ENCODE results near the gene CYP1B1. TPM values are rescaled to one million over a fixed set of nuclear protein-coding genes. Genes with fewer than 3 reads are reported as not detected.
"Not testable (repeated sequence)": the region's sequence is repeated elsewhere in the genome, so short reads cannot be mapped to it uniquely, and the experiment has no call there.

CYP1B1 gene
- total RNA-seq, 1 donor from 2014 or later: 18.1 TPM

- DNase-seq (ENCODE audit: low read depth): no peak
Measured at GRCh38 chr2:38099099-38100028, 23.4 kb upstream of the CYP1B1 start.

- peak; percentile 28 for DNase-seq (ENCODE audit: low read depth)
Measured at GRCh38 chr2:38098421-38099098, 22.6 kb upstream of the CYP1B1 start.

DNA sequence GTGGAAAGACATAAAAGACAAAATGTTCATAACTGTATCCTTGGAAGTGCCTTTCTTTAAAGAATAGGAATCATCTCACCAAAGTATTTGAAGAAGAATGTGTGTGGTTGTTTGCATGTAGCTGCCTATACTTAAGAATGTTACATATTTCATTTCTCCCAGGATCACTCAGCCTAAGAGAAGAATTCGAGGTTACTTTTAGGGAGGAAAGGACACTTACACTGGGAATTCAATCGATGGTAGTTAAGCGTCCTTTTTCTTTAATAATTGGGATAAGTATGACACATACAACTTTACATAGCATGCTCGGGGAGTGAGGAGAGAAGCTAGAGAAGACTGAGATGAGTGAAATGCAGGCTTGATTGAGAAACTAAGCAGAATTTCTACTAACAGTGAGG is 22.0 kb upstream of the CYP1B1 start:
- DNase-seq (ENCODE audit: low read depth): no peak

- DNase-seq (ENCODE audit: low read depth): no peak
Measured at GRCh38 chr2:38097258-38097987, 21.5 kb upstream of the CYP1B1 start.

GRCh38 chr2:38095996-38096861 is 20.3 kb upstream of the CYP1B1 start:
- no peak for DNase-seq (ENCODE audit: low read depth)

DNA sequence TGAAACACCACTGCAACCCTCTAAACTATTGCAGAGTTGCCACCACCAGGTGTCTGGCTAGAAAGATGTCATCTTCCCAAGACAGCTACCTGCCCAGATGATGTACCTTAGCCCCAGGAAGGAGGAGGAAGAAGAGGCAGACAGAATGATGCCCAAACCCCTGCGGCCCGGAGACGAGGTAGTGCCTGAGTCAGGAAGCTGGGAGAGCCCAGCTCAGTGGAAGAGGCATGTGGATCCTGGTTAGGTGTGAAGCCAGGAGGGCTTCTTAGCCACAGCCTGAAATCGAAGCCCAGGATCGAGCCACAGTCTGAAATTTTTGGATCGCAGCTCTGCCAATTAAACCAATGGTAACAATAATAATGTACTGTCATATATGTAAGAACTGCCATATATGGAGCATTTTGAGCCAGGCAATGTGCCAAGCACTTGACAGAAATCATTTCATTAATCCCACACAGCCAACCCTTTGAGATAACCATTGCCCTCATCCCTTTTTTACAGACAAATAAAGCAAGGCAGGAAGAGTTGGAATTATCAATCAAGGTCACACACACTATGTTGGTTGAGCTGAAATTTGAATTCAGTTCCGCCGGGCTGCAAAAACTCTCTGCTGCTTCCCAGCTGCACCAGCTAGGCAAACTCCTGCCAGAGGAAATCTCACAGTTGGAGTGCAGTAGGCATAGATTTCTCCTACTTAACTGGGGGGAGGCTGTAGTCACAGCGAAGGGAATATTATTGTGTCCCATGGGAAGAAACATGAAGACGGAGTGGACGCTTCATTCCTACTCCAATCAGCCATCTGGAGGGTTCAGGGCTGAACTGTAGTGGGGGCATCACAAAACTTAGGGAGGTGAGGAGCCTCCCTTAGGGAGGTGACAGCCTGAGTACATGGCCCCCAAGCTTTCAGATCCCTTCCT is 19.4 kb upstream of the CYP1B1 start:
- no peak for DNase-seq (ENCODE audit: low read depth)

- DNase-seq (ENCODE audit: low read depth): no peak
Measured at GRCh38 chr2:38093527-38094165, 17.7 kb upstream of the CYP1B1 start.

DNA sequence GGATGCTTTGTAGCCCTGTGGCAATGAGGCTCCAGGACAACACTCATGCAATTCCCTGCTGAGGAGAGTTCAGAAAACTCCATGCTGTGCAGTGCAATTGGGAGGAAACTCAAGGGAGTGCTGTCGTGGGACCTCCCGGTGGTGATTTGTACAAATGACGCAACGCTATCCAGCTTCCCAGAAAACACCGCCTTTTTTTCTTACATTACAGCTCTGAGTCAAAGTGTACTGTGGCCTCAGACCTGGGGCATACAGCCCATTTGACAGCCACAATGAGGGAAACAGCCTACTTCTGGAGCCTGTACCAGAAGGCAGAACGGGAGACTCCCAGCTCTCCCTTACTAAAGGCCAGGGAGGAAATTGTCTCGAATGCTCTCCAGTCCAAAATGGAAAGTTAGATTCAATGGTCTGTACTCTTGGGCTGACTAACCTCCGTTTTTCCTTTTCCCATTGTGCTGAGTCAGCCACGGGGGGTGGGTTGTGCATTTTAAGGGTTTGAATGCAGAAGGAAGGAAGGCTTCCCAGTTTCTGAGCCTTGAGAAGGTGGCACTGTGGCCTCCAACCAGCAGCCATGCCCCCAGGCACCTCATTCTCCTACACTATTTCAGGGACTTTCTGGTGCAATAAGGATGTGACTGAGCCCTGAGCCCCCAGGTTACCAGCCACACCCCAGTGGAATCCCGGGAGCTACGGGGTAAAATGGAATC is 16.4 kb upstream of the CYP1B1 start:
- DNase-seq (ENCODE audit: low read depth): peak; percentile 41

DNA sequence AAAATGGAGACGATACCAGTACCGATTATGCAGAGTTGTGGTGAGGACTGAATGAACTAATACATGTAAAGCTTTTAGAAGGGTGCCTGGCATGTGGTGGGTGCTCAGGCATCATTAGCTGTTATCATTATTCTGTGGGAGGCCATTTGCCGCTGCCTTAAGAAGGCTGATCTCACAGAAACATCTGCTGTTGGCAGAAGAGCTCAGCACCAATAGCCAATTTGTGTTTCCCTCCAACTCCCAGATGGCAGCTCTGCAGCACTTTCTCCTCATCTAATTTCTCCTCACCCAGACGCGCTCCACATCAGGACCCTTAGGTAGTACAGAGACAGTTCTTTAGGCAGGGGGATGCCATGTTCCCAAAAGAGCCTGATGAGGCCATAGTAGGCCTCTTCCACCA is 15.8 kb upstream of the CYP1B1 start:
- DNase-seq (ENCODE audit: low read depth): no peak

GRCh38 chr2:38090928-38091327 is 15.0 kb upstream of the CYP1B1 start:
- DNase-seq (ENCODE audit: low read depth): no peak

GRCh38 chr2:38090212-38090611 is 14.3 kb upstream of the CYP1B1 start:
- not testable (repeated sequence) for DNase-seq (ENCODE audit: low read depth)

DNA sequence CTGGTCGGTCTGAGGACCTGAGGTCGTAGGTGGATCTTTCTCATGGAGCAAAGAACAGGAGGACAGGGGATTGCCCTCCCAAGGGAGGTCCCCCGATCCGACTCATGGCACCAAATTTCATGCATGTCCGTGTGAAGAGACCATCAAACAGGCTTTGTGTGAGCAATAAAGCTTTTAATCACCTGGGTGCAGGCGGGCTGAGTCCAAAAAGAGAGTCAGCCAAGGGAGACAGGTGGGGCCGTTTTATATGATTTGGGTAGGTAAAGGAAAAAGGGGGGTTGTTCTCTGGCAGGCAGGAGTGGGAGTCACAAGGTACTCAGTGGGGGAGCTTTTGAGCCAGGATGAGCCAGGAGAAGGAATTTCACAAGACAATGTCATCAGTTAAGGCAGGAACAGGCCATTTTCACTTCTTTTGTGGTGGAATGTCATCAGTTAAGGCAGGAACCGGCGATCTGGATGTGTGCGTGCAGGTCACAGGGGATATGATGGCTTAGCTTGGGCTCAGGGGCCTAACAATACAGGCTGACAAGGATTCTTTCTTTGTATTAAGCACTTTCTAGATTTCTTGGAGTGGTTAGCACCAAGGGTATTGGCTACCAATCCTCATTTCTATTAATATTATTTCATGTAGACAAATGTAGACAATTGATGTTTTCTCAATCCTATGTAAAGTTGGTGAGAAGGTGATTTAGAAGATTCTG is 10.2 kb upstream of the CYP1B1 start:
- not testable (repeated sequence) for DNase-seq (ENCODE audit: low read depth)

DNA sequence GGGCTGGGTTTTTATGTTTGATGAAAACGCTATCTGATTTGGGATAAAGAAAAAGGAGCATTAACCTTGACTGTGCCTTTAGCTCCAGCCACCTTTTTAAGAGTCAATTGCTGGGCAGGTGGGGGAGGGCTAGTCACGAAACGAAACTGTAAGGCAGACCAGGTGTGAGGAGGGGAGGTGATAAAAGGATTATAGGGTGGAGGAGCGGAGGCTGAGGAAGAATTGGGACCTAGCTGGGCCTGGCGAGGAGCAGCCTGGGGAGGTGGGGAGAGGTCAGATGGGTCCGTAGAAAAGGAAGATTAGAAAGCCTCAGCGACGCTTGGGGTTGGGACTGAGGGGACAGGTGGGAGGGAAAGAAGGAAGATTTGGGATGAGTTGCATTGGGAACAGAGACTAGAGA is 8.6 kb upstream of the CYP1B1 start:
- DNase-seq (ENCODE audit: low read depth): not testable (repeated sequence)

DNA sequence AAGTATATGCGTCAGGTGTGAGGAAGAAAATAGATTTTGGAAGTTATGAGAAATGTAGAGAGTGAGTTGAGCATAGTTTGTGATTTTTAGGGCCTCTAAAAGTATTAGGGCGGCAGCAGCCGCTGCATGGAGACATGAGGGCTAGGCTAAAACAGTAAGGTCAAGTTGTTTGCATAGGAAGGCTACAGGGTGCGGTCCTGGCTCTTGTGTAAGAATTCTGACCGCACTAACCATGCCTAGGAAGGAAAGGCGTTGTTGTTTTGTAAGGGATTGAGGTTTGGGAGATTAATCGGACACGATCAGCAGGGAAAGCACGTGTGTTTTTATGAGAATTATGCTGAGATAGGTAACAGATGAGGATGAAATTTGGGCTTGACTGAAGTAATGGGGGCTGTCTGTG is 6.8 kb upstream of the CYP1B1 start:
- not testable (repeated sequence) for DNase-seq (ENCODE audit: low read depth)

DNA sequence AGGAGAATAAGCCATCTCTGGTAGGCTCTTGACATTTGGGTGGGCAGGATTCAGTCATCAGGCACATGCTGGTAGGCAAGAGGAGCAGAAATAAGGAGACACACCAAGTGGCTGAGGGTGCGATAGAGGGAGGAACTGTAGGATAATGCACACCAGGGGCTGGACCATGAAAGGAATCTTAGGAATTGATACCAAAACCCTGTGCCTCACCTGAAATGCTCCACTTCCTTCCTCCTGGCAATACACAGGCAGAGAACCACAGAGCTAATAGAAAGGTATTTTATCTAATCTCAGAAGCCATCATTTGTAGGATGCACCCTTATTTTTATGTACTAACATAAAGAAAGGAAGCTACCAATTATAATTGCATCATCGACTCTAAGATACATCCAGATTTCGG is 4.4 kb upstream of the CYP1B1 start:
- no peak for DNase-seq (ENCODE audit: low read depth)

DNA sequence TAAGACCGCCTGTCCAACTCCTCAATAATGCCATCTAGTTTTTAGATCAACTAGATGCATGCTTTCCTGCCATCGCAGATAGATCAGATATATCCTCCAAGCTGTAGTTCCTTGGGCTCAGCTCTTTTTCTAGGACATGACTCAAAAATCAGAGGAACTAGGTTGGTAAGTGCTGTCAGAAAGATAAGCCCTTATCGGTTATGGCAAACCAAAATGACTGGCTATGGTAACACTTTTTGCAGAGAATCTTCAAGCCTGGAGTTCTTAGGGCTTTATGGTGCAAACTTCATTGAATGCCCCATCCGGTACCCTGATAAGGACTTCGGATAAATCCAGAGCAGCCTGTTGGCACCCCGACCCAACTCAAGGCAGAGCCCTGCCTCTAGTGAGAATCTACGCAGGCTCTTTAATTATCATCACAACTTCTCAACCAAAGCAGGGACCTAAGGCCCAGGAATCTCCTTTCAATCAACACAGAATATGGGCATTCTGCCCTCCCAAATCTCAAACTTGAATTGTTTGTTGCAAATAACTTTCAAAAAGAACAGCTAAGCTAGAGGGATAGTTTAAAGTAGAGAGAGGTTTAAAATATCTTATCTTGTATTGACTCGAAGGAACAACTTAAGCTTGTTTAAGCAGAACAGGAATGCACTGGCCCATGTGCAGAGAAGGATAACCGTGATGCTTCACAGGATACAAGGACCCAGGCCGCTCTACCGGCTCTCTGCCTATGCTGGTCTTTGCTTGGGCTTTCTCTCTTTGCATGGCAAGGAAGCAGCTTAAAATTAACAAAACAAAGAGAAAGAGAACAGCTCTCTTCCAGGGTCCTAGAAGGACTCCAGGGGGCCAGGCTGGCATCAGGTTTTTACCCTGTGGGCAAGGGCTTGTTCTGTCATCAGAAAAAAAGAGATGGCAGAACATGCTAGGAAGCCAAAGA is 3.4 kb upstream of the CYP1B1 start:
- no peak for DNase-seq (ENCODE audit: low read depth)

DNA sequence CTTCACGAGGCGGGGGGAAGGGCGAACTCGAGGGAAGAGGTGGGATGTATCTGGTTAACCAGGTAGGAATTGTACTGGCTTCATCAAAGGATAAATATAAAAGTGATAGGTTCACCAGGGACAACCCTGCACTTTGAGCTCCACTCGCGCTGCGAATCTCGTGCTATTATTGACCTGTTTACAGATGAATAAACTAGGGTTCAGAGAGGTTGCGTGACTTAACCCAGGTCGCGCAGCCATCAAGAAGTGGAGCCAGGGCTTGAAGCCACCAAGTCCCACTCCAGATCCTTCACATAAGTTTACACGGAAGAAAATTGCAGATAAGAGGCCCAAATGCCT is 1.4 kb upstream of the CYP1B1 start:
- DNase-seq (ENCODE audit: low read depth): no peak

All from myocyte (in vitro differentiated cells).